Vagina (tissue), 2 donors: ENCODE measurements around the gene SLC25A4. TPM values are rescaled to one million over a fixed set of nuclear protein-coding genes. Genes with fewer than 3 reads are reported as not detected.

Experiments used
- DNase-seq, 2 donors: peaks; one replicate each; pipeline ENCODE4 v3.0.0-alpha.2; 2017; ENCODE audit errors: extremely low spot score in 2 of 2
- H3K27ac ChIP-seq: fragments of 200-600 bp; sonication (generic); one replicate; pipeline ENCODE4 v1.5.1; 2019
- H3K27me3 ChIP-seq: fragments of 200-600 bp; sonication (generic); one replicate; pipeline ENCODE4 v1.5.1; 2019
- H3K36me3 ChIP-seq, 2 donors: fragments of 200-600 bp; sonication (generic); one replicate each; pipeline ENCODE4 v1.5.1; 2017 to 2019
- H3K4me1 ChIP-seq: fragments of 200-600 bp; sonication (generic); one replicate; pipeline ENCODE4 v1.5.1; 2019
- H3K4me3 ChIP-seq, 2 donors: fragments of 200-600 bp; sonication (generic); 1 replicate in 1 of 2; 2 replicates in 1 of 2; pipeline ENCODE4 v1.5.1; 2016 to 2019
- H3K9me3 ChIP-seq: fragments of 200-600 bp; sonication (generic); one replicate; pipeline ENCODE4 v1.5.1; 2019
- POLR2A ChIP-seq, 2 donors: fragments of 450-650 bp; IDR thresholded peaks; one replicate each; pipeline ENCODE4 v1.6.1; 2017; ENCODE audit warnings: antibody characterized with exemption in 2 of 2, mild to moderate bottlenecking in 2 of 2, moderate library complexity in 2 of 2
- POLR2AphosphoS5 ChIP-seq, 2 donors: sonication (generic); formaldehyde crosslinking; IDR thresholded peaks; one replicate each; pipeline ENCODE4 v1.9.0; 2017; ENCODE audit warnings: antibody characterized with exemption in 2 of 2, mild to moderate bottlenecking in 2 of 2, low read depth in 1 of 2; ENCODE audit not compliant: insufficient read depth in 1 of 2
- intact Hi-C: fragments of 100-400 bp; cut with DNase I; formaldehyde crosslinking; loops from one replicate; pipeline ENCODE4 v1.15.1; 2023
- total RNA-seq: library from RNA; depleted of rRNA; stranded (reverse); fragments of >200 nt; gene quantifications from one replicate; pipeline ENCODE4 v1.2.3, GENCODE V29; 2016
- TF ChIP-seq, protein P1 (sequence below), 3 experiments: fragments of 450-650 bp in 2 of 3; fragments of 200-600 bp in 1 of 3; sonication (generic) in 1 of 3; IDR thresholded peaks; one replicate each; pipeline ENCODE4 v1.5.1; 2017 to 2019; ENCODE audit warnings: antibody characterized with exemption in 3 of 3, mild to moderate bottlenecking in 2 of 3, moderate library complexity in 2 of 3

Gene SLC25A4
- total RNA-seq, 1 donor from 2014 or later: 14.0 TPM

DNA sequence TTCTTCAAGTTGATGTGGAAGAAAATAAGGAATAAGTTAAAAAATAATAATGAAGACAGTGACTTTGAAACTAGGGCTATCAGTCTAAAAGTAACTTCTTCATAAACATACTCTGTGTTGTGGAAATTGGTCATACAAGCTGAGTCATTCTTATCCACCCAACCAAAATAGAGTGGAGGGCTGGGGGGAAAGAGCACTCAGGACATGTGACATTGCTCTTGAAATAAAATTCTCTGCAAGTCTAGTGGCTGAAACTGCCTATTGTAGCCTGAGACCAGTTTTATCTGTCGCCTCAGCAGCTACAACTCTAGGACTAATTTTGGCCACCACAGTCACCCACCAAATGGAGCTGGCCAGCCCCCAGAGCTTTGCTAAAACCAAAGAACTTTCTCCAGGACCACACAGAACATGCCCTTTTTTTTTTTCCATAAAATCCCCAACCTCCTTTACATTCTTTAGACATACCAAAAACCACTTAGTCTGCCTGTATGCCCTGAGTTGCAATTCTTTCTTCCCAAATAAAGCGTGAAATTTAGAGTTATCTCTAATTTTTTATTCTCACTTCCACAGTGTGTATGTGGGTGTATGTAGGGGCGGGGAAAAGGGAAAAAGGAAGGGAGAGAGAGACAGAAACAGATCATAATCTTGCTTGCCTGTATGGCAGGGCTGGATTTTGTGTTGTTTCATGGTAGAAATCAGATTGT, 23.0 kb upstream of the SLC25A4 start:
- no peaks in the 10 kb centered on the region for H3K27me3 ChIP-seq
- intact Hi-C loops: no loop called here
- H3K27ac ChIP-seq: no peak overlapping the region
- H3K9me3 ChIP-seq: no peaks in the 10 kb centered on the region
- no peak overlapping the region for H3K4me3 ChIP-seq
- no peaks in the 10 kb centered on the region for H3K4me1 ChIP-seq
- TF ChIP-seq, protein P1, sequence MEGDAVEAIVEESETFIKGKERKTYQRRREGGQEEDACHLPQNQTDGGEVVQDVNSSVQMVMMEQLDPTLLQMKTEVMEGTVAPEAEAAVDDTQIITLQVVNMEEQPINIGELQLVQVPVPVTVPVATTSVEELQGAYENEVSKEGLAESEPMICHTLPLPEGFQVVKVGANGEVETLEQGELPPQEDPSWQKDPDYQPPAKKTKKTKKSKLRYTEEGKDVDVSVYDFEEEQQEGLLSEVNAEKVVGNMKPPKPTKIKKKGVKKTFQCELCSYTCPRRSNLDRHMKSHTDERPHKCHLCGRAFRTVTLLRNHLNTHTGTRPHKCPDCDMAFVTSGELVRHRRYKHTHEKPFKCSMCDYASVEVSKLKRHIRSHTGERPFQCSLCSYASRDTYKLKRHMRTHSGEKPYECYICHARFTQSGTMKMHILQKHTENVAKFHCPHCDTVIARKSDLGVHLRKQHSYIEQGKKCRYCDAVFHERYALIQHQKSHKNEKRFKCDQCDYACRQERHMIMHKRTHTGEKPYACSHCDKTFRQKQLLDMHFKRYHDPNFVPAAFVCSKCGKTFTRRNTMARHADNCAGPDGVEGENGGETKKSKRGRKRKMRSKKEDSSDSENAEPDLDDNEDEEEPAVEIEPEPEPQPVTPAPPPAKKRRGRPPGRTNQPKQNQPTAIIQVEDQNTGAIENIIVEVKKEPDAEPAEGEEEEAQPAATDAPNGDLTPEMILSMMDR (IDR thresholded peaks at IDR 0.05): no peak
- TF ChIP-seq POLR2A (IDR thresholded peaks at IDR 0.05) (no peak), POLR2AphosphoS5 (IDR thresholded peaks at IDR 0.05; ENCODE audit: insufficient read depth in 1 of 2, low read depth in 1 of 2) (no peak)
- no peak for DNase-seq
- H3K36me3 ChIP-seq: no peaks in the 10 kb centered on the region

DNA sequence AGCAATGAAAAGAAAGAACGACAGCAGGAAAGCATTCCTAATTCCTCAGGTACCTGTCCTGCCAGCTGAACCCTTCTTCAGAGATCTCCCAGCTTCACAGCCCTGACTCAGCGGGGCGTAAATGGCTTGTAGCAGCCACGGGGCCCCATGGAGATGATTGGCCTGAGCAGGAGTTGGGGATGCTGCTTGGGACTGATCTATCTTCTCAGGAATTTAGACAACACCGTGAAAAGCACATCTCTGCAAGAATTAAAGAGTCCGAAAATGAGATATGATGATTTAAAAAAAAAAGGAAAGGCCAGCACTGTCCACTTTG, 22.5 kb upstream of the SLC25A4 start:
- Histone ChIP-seq H3K27ac (no peak overlapping the region), H3K4me3 (no peak overlapping the region), H3K4me1 (no peaks in the 10 kb centered on the region), H3K9me3 (no peaks in the 10 kb centered on the region), H3K27me3 (no peaks in the 10 kb centered on the region), H3K36me3 (no peaks in the 10 kb centered on the region)
- no peak for DNase-seq
- TF ChIP-seq POLR2A (IDR thresholded peaks at IDR 0.05) (no peak), POLR2AphosphoS5 (IDR thresholded peaks at IDR 0.05; ENCODE audit: insufficient read depth in 1 of 2, low read depth in 1 of 2) (no peak)
- TF ChIP-seq, protein P1 (IDR thresholded peaks at IDR 0.05): no peak
- intact Hi-C loops: no loop called here

DNA sequence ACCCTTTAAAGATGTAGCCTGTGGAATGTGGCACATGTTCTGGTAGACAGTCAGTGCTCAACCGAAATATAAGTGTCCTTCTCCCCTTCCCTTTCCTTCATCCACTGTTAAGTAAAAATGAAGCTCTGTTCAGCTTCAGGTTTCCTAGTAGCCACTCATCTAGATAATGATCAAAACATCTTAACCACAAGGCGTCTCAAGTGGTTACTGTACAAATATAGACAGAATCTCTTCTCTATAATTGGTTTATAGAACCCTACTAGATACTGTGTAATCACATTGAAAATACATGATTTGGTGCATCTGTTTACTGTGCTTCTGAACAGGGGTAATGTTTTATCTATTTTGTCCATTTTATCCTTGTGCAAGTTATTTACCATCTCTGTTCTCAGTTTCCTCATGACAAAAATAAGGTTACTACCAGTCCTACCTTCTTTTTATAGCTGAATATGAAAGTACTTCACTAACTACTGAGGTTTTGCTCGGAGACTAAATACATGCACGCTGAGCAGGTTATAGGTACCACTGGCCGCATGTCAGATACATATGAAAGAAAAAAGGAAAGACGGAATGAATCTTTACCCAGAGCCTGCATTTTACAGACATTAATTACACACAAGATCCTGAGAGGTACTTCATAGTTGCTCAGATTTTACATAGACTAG, 20.3 kb upstream of the SLC25A4 start:
- no peak overlapping the region for H3K27ac ChIP-seq
- TF ChIP-seq POLR2AphosphoS5 (IDR thresholded peaks at IDR 0.05; ENCODE audit: insufficient read depth in 1 of 2, low read depth in 1 of 2): no peak
- TF ChIP-seq POLR2A (IDR thresholded peaks at IDR 0.05): no peak
- TF ChIP-seq, protein P1 (IDR thresholded peaks at IDR 0.05): no peak
- no peak for DNase-seq
- H3K4me3 ChIP-seq: no peak overlapping the region
- intact Hi-C loops: no loop called here
- H3K27me3 ChIP-seq: no peaks in the 10 kb centered on the region
- no peaks in the 10 kb centered on the region for H3K36me3 ChIP-seq
- no peaks in the 10 kb centered on the region for H3K9me3 ChIP-seq
- peaks cover 9% of the 10 kb centered on the region for H3K4me1 ChIP-seq

DNA sequence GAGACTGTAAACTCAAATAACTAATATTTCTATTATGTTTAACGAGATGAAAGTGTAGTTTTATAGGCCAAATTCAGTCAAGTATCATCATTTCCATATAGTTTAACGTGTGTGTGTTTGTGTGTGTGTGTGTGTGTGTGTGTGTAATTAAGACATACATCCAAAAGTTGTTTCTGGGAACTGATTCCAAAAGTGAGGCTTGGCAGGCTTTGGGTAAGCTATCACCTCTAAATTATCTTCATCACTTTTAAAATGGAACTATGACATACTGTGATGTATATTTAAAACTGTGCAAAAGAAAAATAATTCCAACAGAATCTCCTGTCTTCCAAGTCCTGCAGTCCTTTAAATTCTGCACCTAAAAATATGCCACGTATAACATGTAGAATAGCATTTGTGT, 19.1 kb upstream of the SLC25A4 start:
- Histone ChIP-seq H3K27me3 (no peaks in the 10 kb centered on the region), H3K36me3 (no peaks in the 10 kb centered on the region), H3K9me3 (no peaks in the 10 kb centered on the region), H3K4me3 (no peak overlapping the region), H3K27ac (no peak overlapping the region), H3K4me1 (peaks cover 13% of the 10 kb centered on the region)
- no peak for DNase-seq
- intact Hi-C loops: no loop called here
- TF ChIP-seq POLR2AphosphoS5 (IDR thresholded peaks at IDR 0.05; ENCODE audit: insufficient read depth in 1 of 2, low read depth in 1 of 2): no peak
- no peak for TF ChIP-seq POLR2A (IDR thresholded peaks at IDR 0.05)
- TF ChIP-seq, protein P1 (IDR thresholded peaks at IDR 0.05): no peak
